Thyroid gland (tissue), 4 donors: ENCODE results near the gene CHDH.

Source experiments
- CTCF ChIP-seq, 6 experiments: fragments of 200-600 bp in 3 of 6; fragments of 450-650 bp in 3 of 6; sonication (generic) in 3 of 6; IDR thresholded peaks; one replicate each; pipeline ENCODE4 v1.5.1; 2016 to 2019; ENCODE audit warnings: antibody characterized with exemption in 6 of 6, mild to moderate bottlenecking in 2 of 6, inconsistent platforms in 1 of 6, moderate library complexity in 1 of 6
- POLR2A ChIP-seq, 2 donors: fragments of 450-650 bp; IDR thresholded peaks; one replicate each; pipeline ENCODE4 v1.6.1; 2017; ENCODE audit warnings: antibody characterized with exemption in 2 of 2, mild to moderate bottlenecking in 2 of 2, moderate library complexity in 1 of 2

DNA sequence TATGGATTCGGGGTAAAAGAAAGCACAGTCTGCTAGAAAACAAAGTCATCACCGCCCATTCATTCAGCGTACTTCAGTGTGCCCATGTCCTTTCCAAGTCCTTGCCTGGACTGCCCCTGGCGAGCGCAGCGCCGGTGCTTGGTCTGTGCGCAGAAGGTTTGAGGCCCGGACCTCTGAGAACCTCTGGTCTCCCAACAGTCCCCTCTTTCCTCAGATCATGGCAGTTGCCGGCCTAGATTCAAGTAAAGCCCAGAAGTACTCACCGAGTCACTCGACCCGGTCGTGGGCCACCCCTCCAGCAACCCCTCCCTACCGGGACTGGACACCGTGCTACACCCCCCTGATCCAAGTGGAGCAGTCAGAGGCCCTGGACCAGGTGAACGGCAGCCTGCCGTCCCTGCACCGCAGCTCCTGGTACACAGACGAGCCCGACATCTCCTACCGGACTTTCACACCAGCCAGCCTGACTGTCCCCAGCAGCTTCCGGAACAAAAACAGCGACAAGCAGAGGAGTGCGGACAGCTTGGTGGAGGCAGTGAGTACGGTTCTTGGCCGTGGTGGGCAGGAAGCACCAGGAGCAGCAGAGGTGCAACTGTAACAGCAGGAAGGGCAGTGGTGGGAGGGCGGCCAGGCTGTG is 36.3 kb downstream of the CHDH start:
- TF ChIP-seq CTCF (IDR thresholded peaks at IDR 0.05): no peak
- TF ChIP-seq POLR2A (IDR thresholded peaks at IDR 0.05): no peak
